A673 (cell line): ENCODE data around the gene FAM131B.

ENCODE experiments used
- EZH2 ChIP-seq: fragments of 200-600 bp; sonication (generic); IDR thresholded peaks from 2 replicates; pipeline ENCODE4 v1.6.1; 2017; ENCODE audit warnings: borderline replicate concordance, low read depth, mild to moderate bottlenecking, mixed read lengths, antibody characterized with exemption, low read length; ENCODE audit not compliant: poor library complexity, severe bottlenecking
- TF ChIP-seq, protein P1 (sequence below): fragments of 300-800, 200-600 bp; sonication (generic); conservative IDR thresholded peaks from 2 replicates; pipeline ENCODE4 v1.5.1; 2017; ENCODE audit warnings: low read depth, mild to moderate bottlenecking, antibody characterized with exemption, low read length, moderate library complexity, mixed read lengths

DNA sequence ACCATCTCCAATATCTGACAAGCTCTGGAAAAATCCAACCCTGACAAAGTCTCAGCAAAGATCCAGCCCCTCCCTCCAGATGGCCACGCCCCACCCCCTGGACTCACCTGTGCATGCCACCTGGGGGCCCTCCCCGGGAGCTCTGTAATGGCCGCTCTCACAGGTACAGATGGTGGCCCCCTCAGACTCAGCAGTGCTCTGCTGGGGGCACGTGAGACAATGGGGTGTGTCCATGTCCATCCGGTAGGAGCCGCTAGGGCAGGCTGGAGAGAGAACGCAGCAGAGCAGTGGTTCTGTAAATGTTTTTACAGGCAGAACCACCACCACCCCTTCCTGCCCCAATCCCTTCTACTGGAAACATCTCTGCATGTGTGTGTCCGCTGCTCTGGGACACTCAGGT, 36.6 kb upstream of the FAM131B start:
- TF ChIP-seq, protein P1, sequence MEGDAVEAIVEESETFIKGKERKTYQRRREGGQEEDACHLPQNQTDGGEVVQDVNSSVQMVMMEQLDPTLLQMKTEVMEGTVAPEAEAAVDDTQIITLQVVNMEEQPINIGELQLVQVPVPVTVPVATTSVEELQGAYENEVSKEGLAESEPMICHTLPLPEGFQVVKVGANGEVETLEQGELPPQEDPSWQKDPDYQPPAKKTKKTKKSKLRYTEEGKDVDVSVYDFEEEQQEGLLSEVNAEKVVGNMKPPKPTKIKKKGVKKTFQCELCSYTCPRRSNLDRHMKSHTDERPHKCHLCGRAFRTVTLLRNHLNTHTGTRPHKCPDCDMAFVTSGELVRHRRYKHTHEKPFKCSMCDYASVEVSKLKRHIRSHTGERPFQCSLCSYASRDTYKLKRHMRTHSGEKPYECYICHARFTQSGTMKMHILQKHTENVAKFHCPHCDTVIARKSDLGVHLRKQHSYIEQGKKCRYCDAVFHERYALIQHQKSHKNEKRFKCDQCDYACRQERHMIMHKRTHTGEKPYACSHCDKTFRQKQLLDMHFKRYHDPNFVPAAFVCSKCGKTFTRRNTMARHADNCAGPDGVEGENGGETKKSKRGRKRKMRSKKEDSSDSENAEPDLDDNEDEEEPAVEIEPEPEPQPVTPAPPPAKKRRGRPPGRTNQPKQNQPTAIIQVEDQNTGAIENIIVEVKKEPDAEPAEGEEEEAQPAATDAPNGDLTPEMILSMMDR = no peak
- TF ChIP-seq EZH2 = no peak
